GM18858 (cell line): ENCODE data around the gene THEM5.
"Not testable (repeated sequence)": the region's sequence is repeated elsewhere in the genome, so short reads cannot be mapped to it uniquely, and the experiment has no call there.

Experiments used
- ATAC-seq: cut with Tn5 transposase; IDR thresholded peaks from one replicate; pipeline ENCODE4 v1.9.1; 2021; ENCODE audit not compliant: unreplicated experiment

Gene THEM5

DNA sequence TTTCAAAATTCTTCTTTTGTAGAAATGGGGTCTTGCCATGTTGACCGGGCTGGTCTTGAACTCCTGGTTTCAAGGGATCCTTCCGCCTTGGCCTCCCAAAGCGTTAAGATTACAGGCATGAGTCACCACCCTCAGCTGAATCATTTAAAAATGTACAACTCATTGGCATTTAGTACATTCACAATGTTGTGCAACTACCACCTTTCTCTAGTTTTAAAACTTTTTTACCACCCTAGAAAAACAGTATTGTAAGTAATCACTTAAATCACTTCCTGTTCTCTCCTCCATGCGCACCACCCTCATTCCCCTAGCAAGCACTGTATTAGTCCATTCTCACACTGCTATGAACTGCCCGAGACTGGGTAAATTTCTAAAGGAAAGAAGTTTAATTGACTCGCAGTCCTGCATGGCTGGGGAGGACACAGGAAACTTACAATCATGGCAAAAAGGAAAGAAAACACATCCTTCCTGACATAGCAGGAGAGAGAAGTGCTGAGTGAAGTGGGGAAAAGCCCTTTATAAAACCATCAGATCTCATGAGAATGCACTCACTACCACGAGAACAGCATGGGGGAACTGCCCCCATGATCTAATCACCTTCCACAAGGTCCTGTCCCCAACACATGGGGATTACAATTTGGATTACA, 14.4 kb upstream of the THEM5 start:
- no peak for ATAC-seq

- no peak for ATAC-seq
Measured at GRCh38 chr1:151867321-151867720, 13.8 kb upstream of the THEM5 start.

DNA sequence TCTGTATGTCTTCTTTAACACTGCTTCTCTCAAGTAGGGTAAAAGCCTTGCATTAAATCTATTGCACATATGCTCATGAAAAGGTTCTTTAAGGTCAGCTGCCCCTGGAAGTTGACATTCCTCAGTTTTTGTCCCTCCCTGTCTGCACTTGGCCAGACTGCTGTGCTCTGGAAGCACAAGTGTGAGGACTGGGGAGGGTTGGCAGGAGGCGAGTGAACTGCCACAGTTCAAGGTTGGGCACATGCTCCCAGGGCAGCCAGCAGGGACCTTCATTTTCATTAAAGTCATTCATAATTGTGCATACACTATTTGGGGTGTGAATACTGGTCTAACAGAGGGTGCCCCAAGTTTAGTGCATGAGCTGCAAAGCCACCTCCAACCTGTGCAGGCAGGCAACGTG, 10.9 kb upstream of the THEM5 start:
- no peak for ATAC-seq

DNA sequence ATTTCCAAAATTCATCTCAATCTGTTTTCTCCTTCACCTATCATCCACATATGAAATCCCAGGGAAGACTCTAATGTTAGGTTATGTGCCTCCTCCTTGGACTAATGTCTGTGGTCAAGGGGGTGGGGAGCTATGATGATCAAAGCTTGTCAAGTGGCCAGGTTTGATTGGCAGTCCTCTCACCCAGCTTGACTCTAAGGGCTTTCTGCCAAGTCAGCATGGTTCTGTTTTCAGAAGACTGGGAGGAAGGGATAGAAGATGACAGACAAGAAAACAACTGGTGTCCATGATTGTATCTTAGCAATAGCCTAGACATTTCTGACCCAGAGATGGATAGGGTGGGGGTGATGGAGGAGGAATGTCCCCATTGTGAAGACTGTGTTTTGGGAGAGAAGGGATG, 9.1 kb upstream of the THEM5 start:
- ATAC-seq, result no peak

DNA sequence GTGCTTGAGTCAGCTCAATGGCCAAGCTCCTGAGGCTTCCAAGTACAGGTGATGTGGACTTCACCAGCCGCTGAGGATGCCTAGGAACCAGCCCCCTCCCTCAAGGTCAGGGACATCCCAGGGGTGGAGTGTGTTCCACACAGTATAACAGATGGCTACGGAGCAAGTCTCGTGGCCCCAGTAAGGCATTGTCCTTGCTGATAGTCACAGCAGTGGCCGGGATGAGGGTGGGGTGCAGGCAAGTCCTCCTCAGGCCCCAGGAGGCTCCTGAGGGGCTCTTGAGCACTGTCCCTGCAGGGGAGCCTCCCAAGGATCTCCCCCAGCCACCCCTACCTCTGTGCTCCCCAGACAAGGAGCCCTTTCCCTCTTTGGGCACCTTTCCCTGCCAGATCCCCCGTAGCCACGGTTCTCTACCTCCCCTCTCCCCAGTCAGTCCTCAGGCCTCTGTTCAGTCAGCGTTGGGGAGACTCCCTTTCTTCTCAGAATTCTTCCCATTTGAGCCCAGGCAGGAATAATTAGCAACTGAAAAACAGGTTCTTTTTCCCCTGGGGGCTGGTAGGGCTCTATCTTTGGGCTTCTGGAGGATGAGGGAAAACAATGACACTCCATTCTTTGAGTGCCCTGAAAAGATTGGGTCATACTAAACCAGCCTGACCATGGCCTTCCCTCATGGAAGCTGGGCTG, 7.1 kb upstream of the THEM5 start:
- no peak for ATAC-seq

- no peak for ATAC-seq
Measured at GRCh38 chr1:151859891-151860293, 6.4 kb upstream of the THEM5 start.

GRCh38 chr1:151858886-151859665, 5.6 kb upstream of the THEM5 start:
- ATAC-seq, result no peak

DNA sequence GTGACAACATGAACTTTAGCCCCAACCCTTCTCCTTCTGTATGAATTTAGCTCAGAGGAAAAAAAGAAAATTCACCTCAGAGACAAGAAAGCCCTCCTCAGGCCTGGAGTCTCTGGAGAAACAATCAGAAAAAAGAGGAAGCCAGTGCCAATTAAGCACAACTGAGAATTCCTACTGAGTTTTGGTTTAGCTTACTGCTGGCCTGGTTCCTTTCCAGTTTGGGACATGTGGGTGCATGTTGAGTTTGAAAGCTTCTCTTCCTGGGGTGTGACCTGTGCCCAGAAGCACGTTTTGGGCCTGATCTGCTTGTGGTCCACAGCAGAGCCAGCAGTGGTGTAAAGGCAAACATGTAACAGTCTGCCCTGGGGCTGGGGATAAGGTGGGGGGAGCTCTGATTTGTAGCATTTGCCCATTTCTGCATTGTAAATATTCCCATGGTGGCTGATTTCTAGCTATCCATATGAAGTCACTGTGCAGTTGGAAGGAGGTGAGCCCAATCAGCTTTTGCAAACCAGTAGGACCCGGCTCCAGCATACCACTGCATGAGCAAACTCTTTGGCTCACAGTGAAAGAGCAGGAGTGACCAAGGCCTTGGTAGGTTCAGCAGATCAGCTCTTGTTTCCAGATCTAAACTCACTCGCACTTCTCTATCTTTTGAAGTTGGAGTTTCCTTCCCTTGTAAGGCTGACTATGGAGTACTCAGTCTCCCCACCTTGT, 4.7 kb upstream of the THEM5 start:
- ATAC-seq, result no peak

DNA sequence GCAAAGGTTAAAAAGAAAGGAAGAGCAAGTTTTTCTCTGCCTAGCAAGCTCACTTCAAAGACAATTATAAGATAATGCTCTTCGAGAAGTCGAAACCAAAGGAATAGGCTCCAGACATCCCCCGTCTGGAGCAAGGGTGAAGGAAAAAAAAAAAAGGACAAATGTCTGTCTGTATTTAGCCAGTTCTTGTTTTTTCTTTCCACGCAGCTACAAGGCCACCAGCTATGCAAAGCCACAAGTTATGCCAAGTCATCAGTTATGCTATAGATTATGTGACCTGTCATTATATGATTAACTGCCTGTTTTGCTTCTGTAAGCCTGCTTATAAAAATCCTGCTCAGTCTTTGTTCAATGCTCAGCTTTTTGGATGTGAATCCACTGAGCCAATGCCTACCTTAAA, 2.4 kb upstream of the THEM5 start:
- no peak for ATAC-seq

GRCh38 chr1:151855516-151855915, 2.0 kb upstream of the THEM5 start:
- not testable (repeated sequence) for ATAC-seq

GRCh38 chr1:151854658-151855057, 1.1 kb upstream of the THEM5 start:
- no peak for ATAC-seq

DNA sequence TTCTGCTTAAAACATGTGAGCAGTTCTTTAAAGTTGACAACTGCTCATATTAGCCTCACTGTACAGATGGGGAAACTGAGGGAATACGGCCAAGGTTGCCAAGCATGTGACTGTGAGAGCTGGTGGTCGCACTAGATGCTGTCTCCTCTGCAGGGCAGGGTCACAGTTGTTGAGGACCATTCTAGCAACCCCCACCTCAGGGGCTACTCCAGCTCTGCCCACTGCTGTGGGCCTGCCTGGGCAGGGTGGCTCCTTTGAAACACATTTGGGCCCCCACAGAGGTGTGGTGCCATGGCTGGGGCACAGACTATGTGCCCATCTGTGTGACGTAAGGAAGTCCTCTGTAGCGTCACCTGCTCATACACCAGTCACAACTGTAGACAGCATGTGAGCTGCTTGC, 779 bp downstream of the THEM5 start:
- ATAC-seq, result no peak

- ATAC-seq, result no peak
Measured at GRCh38 chr1:151851886-151852285, 1.6 kb downstream of the THEM5 start.

DNA sequence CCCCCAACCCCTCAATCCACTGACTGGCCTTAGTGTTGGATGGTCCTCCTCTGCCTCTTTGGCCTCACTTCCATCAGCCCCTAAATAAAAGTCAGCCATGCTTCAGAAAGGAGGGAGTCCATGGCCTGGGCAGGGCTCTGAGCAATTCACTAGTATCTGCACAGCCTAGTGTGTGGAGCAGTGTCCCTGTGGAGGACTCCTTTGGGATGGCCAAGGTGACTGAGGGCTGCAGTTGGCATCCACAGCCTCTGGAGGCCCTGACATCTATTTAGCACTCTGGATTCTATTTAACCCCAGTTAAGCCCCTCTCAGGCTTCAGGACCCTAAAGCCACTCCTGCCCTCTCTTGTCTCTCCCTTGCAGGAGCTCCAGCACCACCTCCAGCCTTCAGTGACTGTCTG, 3.6 kb downstream of the THEM5 start:
- ATAC-seq, result no peak

DNA sequence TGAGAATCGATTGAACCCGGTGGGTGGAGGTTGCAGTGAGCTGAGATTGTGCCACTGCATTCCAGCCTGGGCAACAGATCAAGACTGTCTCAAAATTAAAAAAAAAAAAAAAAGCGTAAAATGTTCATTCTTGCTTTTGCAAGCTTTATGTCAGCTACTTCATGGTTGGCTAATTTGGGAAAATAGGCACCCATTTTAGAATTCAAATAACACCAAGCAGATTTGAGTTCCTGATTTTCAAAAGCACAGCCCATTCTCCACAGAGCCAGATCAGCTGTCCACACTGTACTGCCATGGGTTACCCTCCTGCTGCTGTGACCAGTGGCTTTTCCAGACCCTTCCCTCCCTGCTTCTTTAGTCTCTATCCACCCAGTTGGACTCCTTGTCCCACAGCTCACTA, 4.4 kb downstream of the THEM5 start:
- ATAC-seq, result no peak

- no peak for ATAC-seq
Measured at GRCh38 chr1:151847867-151848596, 5.5 kb downstream of the THEM5 start.

- ATAC-seq, result no peak
Measured at GRCh38 chr1:151846686-151847237, 6.8 kb downstream of the THEM5 start.

- ATAC-seq, result no peak
Measured at GRCh38 chr1:151846062-151846568, 7.4 kb downstream of the THEM5 start.

DNA sequence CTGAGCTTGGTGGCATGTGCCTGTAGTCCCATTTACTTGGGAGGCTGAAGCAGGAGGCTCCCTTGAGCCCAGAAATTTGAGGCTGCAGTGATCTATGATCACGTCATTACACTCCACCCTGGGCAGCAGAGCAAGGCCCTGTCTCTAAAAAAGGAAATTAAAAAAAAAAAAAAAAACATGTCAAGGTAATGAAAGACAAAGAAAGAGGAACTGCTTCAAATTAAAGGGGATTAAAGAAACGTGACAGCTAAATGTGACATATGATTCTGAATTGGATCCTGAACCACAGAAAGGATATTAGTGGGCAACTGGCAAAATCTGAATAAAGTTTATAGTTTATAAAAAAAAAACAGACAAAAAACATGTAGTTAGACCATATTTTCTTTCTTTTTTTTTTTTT, 10.1 kb downstream of the THEM5 start:
- no peak for ATAC-seq

GRCh38 chr1:151841141-151841540, 12.4 kb downstream of the THEM5 start:
- ATAC-seq, result no peak
